Thyroid gland (tissue), 4 donors: ENCODE results near the gene TMIE.

Source experiments
- CTCF ChIP-seq, 6 experiments: fragments of 200-600 bp in 3 of 6; fragments of 450-650 bp in 3 of 6; sonication (generic) in 3 of 6; IDR thresholded peaks; one replicate each; pipeline ENCODE4 v1.5.1; 2016 to 2019; ENCODE audit warnings: antibody characterized with exemption in 6 of 6, mild to moderate bottlenecking in 2 of 6, inconsistent platforms in 1 of 6, moderate library complexity in 1 of 6
- POLR2A ChIP-seq, 2 donors: fragments of 450-650 bp; IDR thresholded peaks; one replicate each; pipeline ENCODE4 v1.6.1; 2017; ENCODE audit warnings: antibody characterized with exemption in 2 of 2, mild to moderate bottlenecking in 2 of 2, moderate library complexity in 1 of 2

GRCh38 chr3:46713898-46714552, 12.8 kb downstream of the TMIE start:
- TF ChIP-seq POLR2A (IDR thresholded peaks at IDR 0.05): no peak
- TF ChIP-seq CTCF (IDR thresholded peaks at IDR 0.05): no peak
